ENCODE measurements around the gene TSPYL6.

DNA sequence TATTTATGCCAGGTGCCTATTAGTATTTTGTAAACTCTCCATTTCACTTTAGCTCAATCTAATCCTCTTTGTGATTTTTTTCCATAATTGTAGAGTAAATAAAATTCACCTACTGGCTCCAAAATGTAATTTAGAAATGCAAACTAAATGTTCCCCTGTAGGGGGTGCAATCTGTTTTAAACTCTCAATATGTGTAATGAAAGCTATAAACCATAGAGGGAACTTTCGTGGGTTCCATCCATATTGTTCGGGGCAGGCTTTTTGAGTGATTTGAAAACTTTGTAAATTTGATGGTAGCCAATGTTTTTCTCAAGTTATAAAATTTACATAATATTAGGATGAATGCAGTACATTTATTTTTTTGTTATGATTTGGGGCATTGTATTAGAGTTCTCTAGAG lies 49.4 kb downstream of the TSPYL6 start:
- TF ChIP-seq, protein P1, sequence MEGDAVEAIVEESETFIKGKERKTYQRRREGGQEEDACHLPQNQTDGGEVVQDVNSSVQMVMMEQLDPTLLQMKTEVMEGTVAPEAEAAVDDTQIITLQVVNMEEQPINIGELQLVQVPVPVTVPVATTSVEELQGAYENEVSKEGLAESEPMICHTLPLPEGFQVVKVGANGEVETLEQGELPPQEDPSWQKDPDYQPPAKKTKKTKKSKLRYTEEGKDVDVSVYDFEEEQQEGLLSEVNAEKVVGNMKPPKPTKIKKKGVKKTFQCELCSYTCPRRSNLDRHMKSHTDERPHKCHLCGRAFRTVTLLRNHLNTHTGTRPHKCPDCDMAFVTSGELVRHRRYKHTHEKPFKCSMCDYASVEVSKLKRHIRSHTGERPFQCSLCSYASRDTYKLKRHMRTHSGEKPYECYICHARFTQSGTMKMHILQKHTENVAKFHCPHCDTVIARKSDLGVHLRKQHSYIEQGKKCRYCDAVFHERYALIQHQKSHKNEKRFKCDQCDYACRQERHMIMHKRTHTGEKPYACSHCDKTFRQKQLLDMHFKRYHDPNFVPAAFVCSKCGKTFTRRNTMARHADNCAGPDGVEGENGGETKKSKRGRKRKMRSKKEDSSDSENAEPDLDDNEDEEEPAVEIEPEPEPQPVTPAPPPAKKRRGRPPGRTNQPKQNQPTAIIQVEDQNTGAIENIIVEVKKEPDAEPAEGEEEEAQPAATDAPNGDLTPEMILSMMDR (conservative IDR thresholded peaks at IDR 0.05; ENCODE audit: low read depth, low read length): peak; percentile 84
- TF ChIP-seq EZH2 (IDR thresholded peaks at IDR 0.05; ENCODE audit: low read length, unreplicated experiment) (no peak), EZH2phosphoT487 (IDR thresholded peaks at IDR 0.05; ENCODE audit: borderline replicate concordance, low read length) (no peak)

All from PC-3 (cell line).